SHP77 (cell line): ENCODE results near the gene PKD2.

Source experiments
- DNase-seq, 2 experiments: peaks; one replicate each; lab custom pipeline; 2025; lab: John Stamatoyannopoulos, UW

PKD2 gene

GRCh38 chr4:88007304-88008121, at the start of gene PKD2:
Gene PKD2 (plus strand): TSS chr4:88007635. CDS start chr4:88007734, 99 bp downstream.
- peak; percentile 68 to 70 for DNase-seq

- no peak for DNase-seq
Measured at GRCh38 chr4:87961993-87962392, 45.4 kb upstream of the PKD2 start.

GRCh38 chr4:87962398-87963146, 44.9 kb upstream of the PKD2 start:
- DNase-seq: no peak

GRCh38 chr4:87965501-87965975, 41.9 kb upstream of the PKD2 start:
- DNase-seq: no peak

- no peak for DNase-seq
Measured at GRCh38 chr4:87966095-87966496, 41.3 kb upstream of the PKD2 start.

GRCh38 chr4:87967193-87967592, 40.2 kb upstream of the PKD2 start:
- DNase-seq: peak; percentile 27 to 64

- no peak for DNase-seq
Measured at GRCh38 chr4:87970121-87970520, 37.3 kb upstream of the PKD2 start.

- DNase-seq: peak in 1 of 2 experiments; percentile 28
Measured at GRCh38 chr4:87971866-87972265, 35.6 kb upstream of the PKD2 start.

GRCh38 chr4:87973283-87974169, 33.9 kb upstream of the PKD2 start:
- DNase-seq: peak; percentile 77 to 86

GRCh38 chr4:87974856-87975462, 32.5 kb upstream of the PKD2 start:
- peak; percentile 66 to 79 for DNase-seq

GRCh38 chr4:87975466-87975865, 32.0 kb upstream of the PKD2 start, which contains the start of gene SPP1:
Gene SPP1 (plus strand): TSS chr4:87975714. CDS start chr4:87976896, 1,182 bp downstream.
- DNase-seq: peak; percentile 80 to 92

GRCh38 chr4:87977521-87978278, 29.7 kb upstream of the PKD2 start:
- DNase-seq: no peak

- no peak for DNase-seq
Measured at GRCh38 chr4:87978681-87979080, 28.8 kb upstream of the PKD2 start.

GRCh38 chr4:87979810-87980209, 27.6 kb upstream of the PKD2 start:
- no peak for DNase-seq

- no peak for DNase-seq
Measured at GRCh38 chr4:87981486-87981885, 25.9 kb upstream of the PKD2 start.

GRCh38 chr4:87982036-87982435, 25.4 kb upstream of the PKD2 start:
- no peak for DNase-seq

- DNase-seq: no peak
Measured at GRCh38 chr4:87982446-87983010, 24.9 kb upstream of the PKD2 start.

GRCh38 chr4:87983996-87984395, 23.4 kb upstream of the PKD2 start:
- no peak for DNase-seq

- peak; percentile 83 to 88 for DNase-seq
Measured at GRCh38 chr4:87985097-87985886, 22.1 kb upstream of the PKD2 start.

- no peak for DNase-seq
Measured at GRCh38 chr4:87985887-87986200, 21.6 kb upstream of the PKD2 start.
